H1 (cell line): ENCODE measurements around the gene HBS1L.

ENCODE experiments used
- CHD2 ChIP-seq: IDR thresholded peaks from 2 replicates; pipeline ENCODE4 v1.6.1; 2012; ENCODE audit warnings: low read length, improper control_type of control experiment
- CTCF ChIP-seq, 3 experiments: IDR thresholded peaks; 1 replicate in 2 of 3; 2 replicates in 1 of 3; pipeline versions ENCODE4 v1.5.1 to v1.6.1; 2011; ENCODE audit warnings: low read length in 3 of 3, mild to moderate bottlenecking in 3 of 3, inconsistent platforms in 2 of 3, low read depth in 1 of 3, moderate library complexity in 1 of 3; ENCODE audit not compliant: insufficient read depth in 1 of 3; ENCODE audit errors: control extremely low read depth in 1 of 3
- HDAC6 ChIP-seq: IDR thresholded peaks from one replicate; pipeline ENCODE4 v1.7.1; 2012; ENCODE audit warnings: low read depth, mild to moderate bottlenecking, inconsistent platforms, low read length, moderate library complexity
- NRF1 ChIP-seq: IDR thresholded peaks from 2 replicates; pipeline ENCODE4 v1.6.1; 2011; ENCODE audit warnings: mild to moderate bottlenecking, low read depth, low read length, improper control_type of control experiment
- PHF8 ChIP-seq: fragments of 200-600 bp; sonication (generic); conservative IDR thresholded peaks from 2 replicates; pipeline ENCODE4 v1.7.1; 2012; ENCODE audit warnings: low read depth, mild to moderate bottlenecking, inconsistent platforms, low read length, moderate library complexity
- POLR2A ChIP-seq, 2 experiments: IDR thresholded peaks; 1 replicate in 1 of 2; 2 replicates in 1 of 2; pipeline ENCODE4 v1.6.1; 2011; ENCODE audit warnings: low read depth in 2 of 2, low read length in 2 of 2, mild to moderate bottlenecking in 2 of 2; ENCODE audit errors: control extremely low read depth in 1 of 2
- POLR2AphosphoS5 ChIP-seq: IDR thresholded peaks from 2 replicates; pipeline ENCODE4 v1.6.1; 2011; ENCODE audit warnings: low read depth, low read length
- USF2 ChIP-seq: IDR thresholded peaks from 2 replicates; pipeline ENCODE4 v1.6.1; 2011; ENCODE audit warnings: low read length, improper control_type of control experiment
- YY1 ChIP-seq: IDR thresholded peaks from 2 replicates; pipeline ENCODE4 v1.6.1; 2011; ENCODE audit warnings: low read depth, mild to moderate bottlenecking, low read length

- TF ChIP-seq POLR2AphosphoS5: no peak
- TF ChIP-seq NRF1: no peak
- no peak for TF ChIP-seq POLR2A (IDR thresholded peaks at IDR 0.05; ENCODE audit: control extremely low read depth in 1 of 2, low read depth in 2 of 2, low read length in 2 of 2)
- no peak for TF ChIP-seq USF2
- TF ChIP-seq CHD2: no peak
- TF ChIP-seq CTCF (IDR thresholded peaks at IDR 0.05; ENCODE audit: control extremely low read depth in 1 of 3, insufficient read depth in 1 of 3, low read depth in 1 of 3, low read length in 3 of 3): no peak
- TF ChIP-seq PHF8: no peak
- TF ChIP-seq HDAC6: no peak
- TF ChIP-seq YY1: no peak
These were observed 50.2 kb downstream of the HBS1L start for GRCh38 chr6:135004399-135004798.
